ENCODE data around the gene DTWD2.
"Not testable (repeated sequence)": the region's sequence is repeated elsewhere in the genome, so short reads cannot be mapped to it uniquely, and the experiment has no call there.

DTWD2 gene

GRCh38 chr5:118952992-118953651 lies 35.2 kb downstream of the DTWD2 start:
- H3K36me3 ChIP-seq (ENCODE audit: control insufficient read depth, insufficient read depth, low read length) = no peaks in the 10 kb centered on the region
- H3K27ac ChIP-seq (ENCODE audit: low read depth, low read length) = peak overlapping the region; percentile 92
- H3K9me3 ChIP-seq (ENCODE audit: control insufficient read depth, insufficient read depth, low read length) = no peaks in the 10 kb centered on the region
- H3K27me3 ChIP-seq (ENCODE audit: control insufficient read depth, insufficient read depth, low read length) = no peaks in the 10 kb centered on the region
- peaks cover 19% of the 10 kb centered on the region for H3K4me1 ChIP-seq (ENCODE audit: control insufficient read depth, insufficient read depth, low read length)
- H3K4me3 ChIP-seq (ENCODE audit: low read depth, low read length) = peak overlapping the region; percentile 62; the same call in 1 of the 2 replicates
- peak overlapping the region; percentile 63 for H3K9ac ChIP-seq (ENCODE audit: low read depth, low read length)

GRCh38 chr5:118952306-118952705 lies 36.0 kb downstream of the DTWD2 start:
- peaks cover 20% of the 10 kb centered on the region for H3K4me1 ChIP-seq (ENCODE audit: control insufficient read depth, insufficient read depth, low read length)
- not testable (repeated sequence) for H3K9me3 ChIP-seq (ENCODE audit: control insufficient read depth, insufficient read depth, low read length); H3K27me3 ChIP-seq (ENCODE audit: control insufficient read depth, insufficient read depth, low read length); H3K36me3 ChIP-seq (ENCODE audit: control insufficient read depth, insufficient read depth, low read length)
- peak overlapping the region; percentile 62 for H3K4me3 ChIP-seq (ENCODE audit: low read depth, low read length)
- H3K27ac ChIP-seq (ENCODE audit: low read depth, low read length) = peak overlapping the region; percentile 92
- peak overlapping the region; percentile 63 for H3K9ac ChIP-seq (ENCODE audit: low read depth, low read length)

GRCh38 chr5:118950354-118950753 lies 38.0 kb downstream of the DTWD2 start:
- not testable (repeated sequence) for H3K27me3 ChIP-seq (ENCODE audit: control insufficient read depth, insufficient read depth, low read length); H3K9me3 ChIP-seq (ENCODE audit: control insufficient read depth, insufficient read depth, low read length); H3K4me3 ChIP-seq (ENCODE audit: low read depth, low read length); H3K27ac ChIP-seq (ENCODE audit: low read depth, low read length); H3K36me3 ChIP-seq (ENCODE audit: control insufficient read depth, insufficient read depth, low read length); H3K9ac ChIP-seq (ENCODE audit: low read depth, low read length)
- peaks cover 23% of the 10 kb centered on the region for H3K4me1 ChIP-seq (ENCODE audit: control insufficient read depth, insufficient read depth, low read length)

DNA sequence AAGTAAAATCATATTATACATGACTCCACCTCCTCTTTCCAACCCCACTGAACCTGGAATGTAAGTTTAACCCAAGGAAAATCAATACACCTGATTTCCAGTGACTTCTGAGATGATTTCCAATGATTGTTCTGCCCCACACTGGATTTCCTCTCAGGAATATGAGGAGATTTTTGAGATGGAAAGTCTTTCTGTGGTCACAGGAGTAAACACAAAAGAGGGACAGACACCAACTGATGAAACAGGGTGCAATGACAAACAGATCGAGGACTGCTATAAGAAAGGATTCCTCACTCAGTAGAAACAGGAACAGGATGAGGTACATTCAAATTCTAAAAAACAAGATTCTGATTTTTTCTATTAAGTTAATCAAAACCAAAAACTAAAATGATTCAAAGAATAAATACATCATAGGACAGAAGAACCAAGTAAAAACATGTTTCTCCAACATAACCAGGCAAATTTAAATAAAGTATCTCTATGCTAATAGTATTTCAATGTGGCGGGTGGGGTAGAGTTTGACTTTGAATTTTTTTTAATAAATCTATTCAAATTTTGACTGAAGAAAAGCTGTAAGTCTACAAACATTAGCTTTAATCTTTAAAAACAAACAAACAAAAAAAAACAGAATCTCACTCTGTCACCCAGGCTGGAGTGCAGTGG lies 42.1 kb downstream of the DTWD2 start:
- Histone ChIP-seq H3K27ac (ENCODE audit: low read depth, low read length) (no peak overlapping the region), H3K4me3 (ENCODE audit: low read depth, low read length) (no peak overlapping the region), H3K9ac (ENCODE audit: low read depth, low read length) (no peak overlapping the region), H3K4me1 (ENCODE audit: control insufficient read depth, insufficient read depth, low read length) (peaks cover 5% of the 10 kb centered on the region; the same call in 1 of the 2 replicates), H3K36me3 (ENCODE audit: control insufficient read depth, insufficient read depth, low read length) (peaks cover 7% of the 10 kb centered on the region), H3K27me3 (ENCODE audit: control insufficient read depth, insufficient read depth, low read length) (no peaks in the 10 kb centered on the region), H3K9me3 (ENCODE audit: control insufficient read depth, insufficient read depth, low read length) (no peaks in the 10 kb centered on the region)

DNA sequence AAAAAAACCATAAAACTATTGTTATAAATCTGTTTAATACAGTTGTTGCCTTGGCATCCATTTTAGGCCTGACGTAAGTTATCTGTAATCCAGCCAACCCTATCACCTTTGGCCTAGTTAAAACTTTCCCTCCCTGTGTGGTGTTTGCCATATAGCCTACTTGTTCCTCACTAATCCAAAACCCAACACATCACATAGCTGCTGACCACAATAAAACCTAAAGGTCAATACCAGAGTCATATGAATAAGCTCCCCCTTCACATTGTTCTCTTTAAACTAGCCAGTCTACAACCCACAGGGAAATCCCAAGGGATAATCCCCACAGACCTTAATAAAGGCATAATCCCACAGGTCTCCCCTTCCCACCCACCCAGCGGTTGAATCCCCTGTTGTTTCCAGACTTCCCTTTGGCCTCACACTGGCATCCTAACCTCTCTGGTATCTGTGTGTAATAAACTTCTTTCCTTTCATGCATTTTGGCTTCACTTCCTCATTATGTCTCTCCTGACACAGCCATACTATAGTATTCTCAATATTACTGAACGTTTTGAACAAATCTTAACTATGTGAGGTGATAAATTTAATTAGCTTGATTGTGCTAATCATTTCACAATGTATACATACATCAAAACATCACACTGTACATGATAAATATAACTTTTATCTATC lies 50.8 kb downstream of the DTWD2 start:
- Histone ChIP-seq H3K9me3 (ENCODE audit: control insufficient read depth, insufficient read depth, low read length) (no peaks in the 10 kb centered on the region), H3K27me3 (ENCODE audit: control insufficient read depth, insufficient read depth, low read length) (no peaks in the 10 kb centered on the region), H3K4me1 (ENCODE audit: control insufficient read depth, insufficient read depth, low read length) (peaks cover 13% of the 10 kb centered on the region), H3K4me3 (ENCODE audit: low read depth, low read length) (no peak overlapping the region), H3K27ac (ENCODE audit: low read depth, low read length) (no peak overlapping the region), H3K36me3 (ENCODE audit: control insufficient read depth, insufficient read depth, low read length) (no peaks in the 10 kb centered on the region; the same call in none of the 2 replicates), H3K9ac (ENCODE audit: low read depth, low read length) (no peak overlapping the region)

GRCh38 chr5:118933703-118934102 lies 54.6 kb downstream of the DTWD2 start:
- Histone ChIP-seq H3K27me3 (ENCODE audit: control insufficient read depth, insufficient read depth, low read length) (no peaks in the 10 kb centered on the region), H3K4me1 (ENCODE audit: control insufficient read depth, insufficient read depth, low read length) (peaks cover 26% of the 10 kb centered on the region), H3K9me3 (ENCODE audit: control insufficient read depth, insufficient read depth, low read length) (peaks cover 9% of the 10 kb centered on the region), H3K9ac (ENCODE audit: low read depth, low read length) (no peak overlapping the region), H3K36me3 (ENCODE audit: control insufficient read depth, insufficient read depth, low read length) (no peaks in the 10 kb centered on the region; the same call in 1 of the 2 replicates), H3K27ac (ENCODE audit: low read depth, low read length) (no peak overlapping the region), H3K4me3 (ENCODE audit: low read depth, low read length) (no peak overlapping the region)

GRCh38 chr5:118931564-118931963 lies 56.8 kb downstream of the DTWD2 start:
- no peak overlapping the region for H3K27ac ChIP-seq (ENCODE audit: low read depth, low read length)
- no peaks in the 10 kb centered on the region for H3K27me3 ChIP-seq (ENCODE audit: control insufficient read depth, insufficient read depth, low read length)
- no peaks in the 10 kb centered on the region for H3K36me3 ChIP-seq (ENCODE audit: control insufficient read depth, insufficient read depth, low read length)
- no peak overlapping the region for H3K9ac ChIP-seq (ENCODE audit: low read depth, low read length)
- H3K9me3 ChIP-seq (ENCODE audit: control insufficient read depth, insufficient read depth, low read length) = peaks cover 9% of the 10 kb centered on the region
- peaks cover 24% of the 10 kb centered on the region for H3K4me1 ChIP-seq (ENCODE audit: control insufficient read depth, insufficient read depth, low read length)
- H3K4me3 ChIP-seq (ENCODE audit: low read depth, low read length) = no peak overlapping the region

DNA sequence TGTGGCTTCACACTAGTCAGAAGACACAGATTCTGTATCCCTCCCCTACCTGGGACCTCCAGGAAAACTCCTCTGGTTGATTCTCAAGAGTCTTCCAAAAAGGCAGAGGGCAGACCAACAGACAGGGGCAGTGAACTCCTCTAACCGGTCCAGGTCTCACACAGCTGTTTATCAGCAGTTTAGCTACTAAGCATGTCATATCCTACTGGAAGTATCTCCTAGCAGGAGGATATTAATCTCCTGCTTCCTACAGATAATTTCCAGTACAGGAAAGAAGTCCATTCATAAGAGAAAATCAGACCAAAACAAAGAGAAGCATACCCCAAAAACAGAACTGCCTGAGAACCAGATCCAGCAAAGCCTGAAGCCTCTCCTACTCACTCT lies 64.3 kb downstream of the DTWD2 start:
- H3K36me3 ChIP-seq (ENCODE audit: control insufficient read depth, insufficient read depth, low read length) = no peaks in the 10 kb centered on the region
- no peak overlapping the region for H3K9ac ChIP-seq (ENCODE audit: low read depth, low read length)
- no peak overlapping the region for H3K4me3 ChIP-seq (ENCODE audit: low read depth, low read length)
- H3K4me1 ChIP-seq (ENCODE audit: control insufficient read depth, insufficient read depth, low read length) = peaks cover 23% of the 10 kb centered on the region
- no peaks in the 10 kb centered on the region for H3K27me3 ChIP-seq (ENCODE audit: control insufficient read depth, insufficient read depth, low read length)
- H3K27ac ChIP-seq (ENCODE audit: low read depth, low read length) = no peak overlapping the region
- H3K9me3 ChIP-seq (ENCODE audit: control insufficient read depth, insufficient read depth, low read length) = no peaks in the 10 kb centered on the region

DNA sequence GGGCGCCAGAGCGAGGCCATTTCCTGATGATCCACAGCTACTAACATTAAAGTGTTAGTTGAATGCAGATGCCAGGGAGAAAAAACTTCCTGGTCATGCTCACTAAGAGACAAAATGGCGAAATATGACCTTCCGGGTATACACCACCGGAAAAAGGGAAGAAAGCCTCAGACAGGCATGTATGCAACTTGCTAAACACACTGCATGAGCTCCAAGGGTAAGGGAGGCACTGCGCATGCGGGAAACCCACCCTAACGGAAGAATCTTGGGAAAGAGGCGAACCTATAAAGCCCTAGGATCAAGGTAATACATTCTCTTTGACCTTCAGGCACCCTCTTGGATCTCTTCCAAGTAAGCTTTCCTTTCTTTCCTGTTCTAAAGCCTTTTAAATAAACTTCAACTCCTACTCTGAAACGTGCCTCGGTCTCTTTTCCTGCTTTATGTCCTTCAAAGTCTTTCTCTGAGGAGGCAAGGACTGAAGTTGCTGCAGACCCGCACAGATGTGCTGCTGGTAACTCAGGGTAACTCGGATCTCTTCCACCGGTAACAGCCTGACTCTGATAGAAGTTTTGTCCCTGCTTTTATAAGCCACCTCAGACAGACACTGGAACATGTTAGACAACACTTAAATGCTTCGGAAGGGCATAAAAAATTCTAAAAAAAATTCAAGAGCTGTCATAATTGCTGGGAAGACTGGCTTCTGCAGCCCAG lies 64.9 kb downstream of the DTWD2 start:
- Histone ChIP-seq H3K4me3 (ENCODE audit: low read depth, low read length) (no peak overlapping the region), H3K36me3 (ENCODE audit: control insufficient read depth, insufficient read depth, low read length) (no peaks in the 10 kb centered on the region), H3K27ac (ENCODE audit: low read depth, low read length) (no peak overlapping the region), H3K9me3 (ENCODE audit: control insufficient read depth, insufficient read depth, low read length) (no peaks in the 10 kb centered on the region), H3K27me3 (ENCODE audit: control insufficient read depth, insufficient read depth, low read length) (no peaks in the 10 kb centered on the region), H3K4me1 (ENCODE audit: control insufficient read depth, insufficient read depth, low read length) (peaks cover 29% of the 10 kb centered on the region), H3K9ac (ENCODE audit: low read depth, low read length) (no peak overlapping the region)

DNA sequence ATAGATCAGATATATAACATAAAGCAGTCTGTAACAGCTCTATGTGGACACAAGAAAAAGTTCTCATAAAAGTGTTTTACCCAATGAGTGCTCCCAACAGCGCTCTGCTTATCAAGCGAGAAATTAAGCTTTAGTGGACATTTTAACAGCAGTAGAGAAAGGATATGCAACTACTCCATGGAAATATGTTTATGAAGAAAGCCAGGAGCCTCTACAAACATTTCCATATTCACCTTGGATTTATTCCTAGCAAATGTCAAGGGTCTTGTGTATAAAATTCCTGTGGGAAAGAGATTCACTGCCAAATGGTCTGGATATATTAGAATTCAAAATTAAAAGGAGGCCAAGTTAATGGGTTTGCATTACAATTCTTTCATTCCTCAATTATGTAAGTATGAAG lies 66.5 kb downstream of the DTWD2 start:
- Histone ChIP-seq H3K9ac (ENCODE audit: low read depth, low read length) (no peak overlapping the region), H3K4me3 (ENCODE audit: low read depth, low read length) (no peak overlapping the region), H3K4me1 (ENCODE audit: control insufficient read depth, insufficient read depth, low read length) (peaks cover 30% of the 10 kb centered on the region), H3K36me3 (ENCODE audit: control insufficient read depth, insufficient read depth, low read length) (no peaks in the 10 kb centered on the region), H3K27ac (ENCODE audit: low read depth, low read length) (no peak overlapping the region), H3K27me3 (ENCODE audit: control insufficient read depth, insufficient read depth, low read length) (no peaks in the 10 kb centered on the region), H3K9me3 (ENCODE audit: control insufficient read depth, insufficient read depth, low read length) (no peaks in the 10 kb centered on the region)

Data from HUES48 (cell line).